ENCODE data around the gene EMC10. TPM values are rescaled to one million over a fixed set of nuclear protein-coding genes. Genes with fewer than 3 reads are reported as not detected.

EMC10 gene
- 40.9 and 44.9 TPM in 2 replicates for total RNA-seq (2014; rRNA removed; shearing (Covaris generic))

GRCh38 chr19:50476224-50476906 lies at the start of gene EMC10, which contains the start of gene GARIN5A:
Gene EMC10, plus strand, starts transcription at chr19:50476507. Its CDS starts 38 bp downstream, at chr19:50476545.
Gene GARIN5A, minus strand, starts transcription at chr19:50476848. Its CDS starts 460 bp downstream, at chr19:50476388.

GRCh38 chr19:50432221-50433028 lies 43.9 kb upstream of the EMC10 start, which contains the start of gene MYBPC2:
Gene MYBPC2, plus strand, starts transcription at chr19:50432892. Its CDS starts 62 bp downstream, at chr19:50432954.

GRCh38 chr19:50511069-50511822 lies 34.9 kb downstream of the EMC10 start, which contains the start of gene JOSD2:
Gene JOSD2, minus strand, starts transcription at chr19:50511191. Its CDS starts 760 bp downstream, at chr19:50510431.

GRCh38 chr19:50513746-50514345 lies 37.5 kb downstream of the EMC10 start, which contains the start of gene ASPDH:
Gene ASPDH, minus strand, starts transcription at chr19:50513913. Its CDS starts 90 bp downstream, at chr19:50513823.

Other genes starting within 250 kb of the EMC10 start
- 1.2 and 1.5 TPM in 2 replicates for gene KCNC3, start 147.1 kb upstream of the EMC10 start, total RNA-seq (2014; rRNA removed; shearing (Covaris generic))
- gene NAPSA, start 110.9 kb upstream of the EMC10 start, total RNA-seq (2014; rRNA removed; shearing (Covaris generic)), result not detected in 2 replicates
- gene NR1H2, start 100.0 kb upstream of the EMC10 start, total RNA-seq (2014; rRNA removed; shearing (Covaris generic)), result 117 and 120 TPM in 2 replicates
- gene POLD1, start 92.2 kb upstream of the EMC10 start, total RNA-seq (2014; rRNA removed; shearing (Covaris generic)), result 130 and 138 TPM in 2 replicates
- 0.11 TPM in 1 of 2 replicates, not detected in the other for gene SPIB, start 57.6 kb upstream of the EMC10 start, total RNA-seq (2014; rRNA removed; shearing (Covaris generic))
- gene MYBPC2, start 43.6 kb upstream of the EMC10 start, total RNA-seq (2014; rRNA removed; shearing (Covaris generic)), result not detected in 2 replicates
- 0.15 and 0.88 TPM in 2 replicates for gene GARIN5A, start 341 bp downstream of the EMC10 start, total RNA-seq (2014; rRNA removed; shearing (Covaris generic))
- gene JOSD2, start 34.7 kb downstream of the EMC10 start, total RNA-seq (2014; rRNA removed; shearing (Covaris generic)), result 42.8 and 58.6 TPM in 2 replicates
- gene ASPDH, start 37.4 kb downstream of the EMC10 start, total RNA-seq (2014; rRNA removed; shearing (Covaris generic)), result not detected in 2 replicates
- 7.4 and 8.4 TPM in 2 replicates for gene LRRC4B, start 91.9 kb downstream of the EMC10 start, total RNA-seq (2014; rRNA removed; shearing (Covaris generic))
- gene SYT3, start 163.4 kb downstream of the EMC10 start, total RNA-seq (2014; rRNA removed; shearing (Covaris generic)), result 0.60 and 0.61 TPM in 2 replicates
- 5.2 and 13.8 TPM in 2 replicates for gene C19orf81, start 172.9 kb downstream of the EMC10 start, total RNA-seq (2014; rRNA removed; shearing (Covaris generic))
- gene SHANK1, start 243.3 kb downstream of the EMC10 start, total RNA-seq (2014; rRNA removed; shearing (Covaris generic)), result 0.77 and 1.4 TPM in 2 replicates
- 17.3 and 17.7 TPM in 2 replicates for gene CLEC11A, start 246.9 kb downstream of the EMC10 start, total RNA-seq (2014; rRNA removed; shearing (Covaris generic))

All from A375 (cell line).